Body of pancreas (tissue), 4 donors: ENCODE results near the gene SHISA5. TPM values are rescaled to one million over a fixed set of nuclear protein-coding genes. Genes with fewer than 3 reads are reported as not detected.

Source experiments
- ATAC-seq: fragments of 150-250 bp; one replicate; pipeline ENCODE4 v1.9.1; 2016
- DNase-seq, 4 donors: peaks; one replicate each; pipeline ENCODE4 v3.0.0-alpha.2; 2019
- H3K27ac ChIP-seq, 4 donors: fragments of 200-600 bp; sonication (generic); 1 replicate in 3 of 4; 2 replicates in 1 of 4; pipeline versions ENCODE4 v1.5.1 to v1.6.1; 2016 to 2019; ENCODE audit warnings: mild to moderate bottlenecking in 1 of 4, mixed read lengths in 1 of 4, moderate library complexity in 1 of 4
- H3K27me3 ChIP-seq, 2 donors: fragments of 200-600 bp; sonication (generic); one replicate each; pipeline ENCODE4 v1.6.0; 2016; ENCODE audit warnings: mild to moderate bottlenecking in 1 of 2
- H3K36me3 ChIP-seq, 2 donors: fragments of 200-600 bp; sonication (generic); replicated peaks in 1 of 2; 2 replicates each; pipeline ENCODE4 v1.5.1; 2016; ENCODE audit warnings: low read depth in 2 of 2; ENCODE audit not compliant: insufficient read depth in 1 of 2
- H3K4me1 ChIP-seq: fragments of 200-600 bp; sonication (generic); one replicate; pipeline ENCODE4 v1.6.0; 2016
- H3K4me3 ChIP-seq, 2 donors: fragments of 200-600 bp; sonication (generic); 1 replicate in 1 of 2; 2 replicates in 1 of 2; pipeline ENCODE4 v1.5.1; 2016 to 2019
- H3K9me3 ChIP-seq, 3 donors: fragments of 200-600 bp; sonication (generic); 1 replicate in 2 of 3; 2 replicates in 1 of 3; pipeline ENCODE4 v1.5.1; 2016
- CTCF ChIP-seq, 7 experiments: fragments of 450-650 bp in 4 of 7; fragments of 200-600 bp in 3 of 7; sonication (generic) in 3 of 7; IDR thresholded peaks; one replicate each; pipeline ENCODE4 v1.5.1; 2016 to 2019; ENCODE audit warnings: antibody characterized with exemption in 7 of 7
- POLR2A ChIP-seq, 3 donors: fragments of 450-650 bp; IDR thresholded peaks; one replicate each; pipeline ENCODE4 v1.6.1; 2016; ENCODE audit warnings: antibody characterized with exemption in 3 of 3, mild to moderate bottlenecking in 2 of 3
- WGBS, 2 donors: methylation state at CpG; one replicate each; pipeline ENCODE4 v1.1.5; 2017; 5-methylcytosine and 5-hydroxymethylcytosine counted together
- intact Hi-C: fragments of 100-400 bp; cut with DNase I; formaldehyde crosslinking; loops from one replicate; pipeline ENCODE4 v1.15.1; 2023
- total RNA-seq, 2 donors: library from RNA; depleted of rRNA; stranded (reverse); fragments of >200 nt; gene quantifications; one replicate each; pipeline ENCODE4 v1.1.0, GENCODE V29; 2016

Gene SHISA5
- total RNA-seq, 2 donors from 2014 or later = 46.5 to 48.5 TPM

- Histone ChIP-seq H3K27me3 (no peaks in the 10 kb centered on the region), H3K27ac (peak overlapping the region; percentile 71 to 93 (median 85)), H3K9me3 (no peaks in the 10 kb centered on the region), H3K36me3 (peaks cover 0 to 4% of the 10 kb centered on the region in 2 donors), H3K4me3 (peak overlapping the region; percentile 61 to 78), H3K4me1 (peaks cover 31% of the 10 kb centered on the region)
- TF ChIP-seq POLR2A (IDR thresholded peaks at IDR 0.05) (no peak), CTCF (IDR thresholded peaks at IDR 0.05) (no peak)
- DNase-seq = no peak
- ATAC-seq = peak; percentile 1
- WGBS, 2 donors = 1 to 2% methylated on average over 21 of the region's 21 CpGs
- intact Hi-C loops = no loop called here
Measured at GRCh38 chr3:48440590-48440958, 63.4 kb downstream of the SHISA5 start.

- H3K9me3 ChIP-seq = no peaks in the 10 kb centered on the region
- ATAC-seq (peak; percentile 98), DNase-seq (peak; percentile 99)
- whole genome bisulfite sequencing, 2 donors = 0 to 2% methylated on average over 29 to 53 of the region's 54 CpGs
- peak within 1 kb of the TSS; percentile 71 to 93 (median 85) for H3K27ac ChIP-seq
- intact Hi-C loops = loop anchor here (5.0 kb wide), 1 partner anchor 38 kb away; no protein-coding TSS in a partner anchor
- H3K4me1 ChIP-seq = peaks cover 31% of the 10 kb centered on the region
- H3K4me3 ChIP-seq = peak within 1 kb of the TSS; percentile 61 to 78
- no peak for TF ChIP-seq CTCF (IDR thresholded peaks at IDR 0.05)
- TF ChIP-seq POLR2A (IDR thresholded peaks at IDR 0.05) = peak; percentile 81 to 94 (median 90)
- peaks cover 0 to 4% of the 10 kb centered on the region in 2 donors for H3K36me3 ChIP-seq
- H3K27me3 ChIP-seq = no peaks in the 10 kb centered on the region
Measured at GRCh38 chr3:48439820-48440589, 64.0 kb downstream of the SHISA5 start, which contains the start of the genes CCDC51 and TMA7. CCDC51 (minus strand) TSS chr3:48440119; CDS start chr3:48435128, 4,991 bp downstream. TMA7 (plus strand) TSS chr3:48440257; CDS start chr3:48440297, 40 bp downstream.

- 75 to 79% methylated on average over 4 of the region's 4 CpGs for WGBS, 2 donors
- no peak for ATAC-seq
- H3K36me3 ChIP-seq = peaks cover 0 to 3% of the 10 kb centered on the region in 2 donors
- H3K9me3 ChIP-seq = no peaks in the 10 kb centered on the region
- H3K4me3 ChIP-seq = no peak overlapping the region
- TF ChIP-seq POLR2A (IDR thresholded peaks at IDR 0.05) = no peak
- TF ChIP-seq CTCF (IDR thresholded peaks at IDR 0.05) = no peak
- intact Hi-C loops = loop anchor here (2.0 to 5.0 kb wide), 2 partner anchors 36 to 163 kb away; no protein-coding TSS in a partner anchor
- H3K27ac ChIP-seq = no peak overlapping the region
- H3K27me3 ChIP-seq = no peaks in the 10 kb centered on the region
- peaks cover 31% of the 10 kb centered on the region for H3K4me1 ChIP-seq
- DNase-seq = no peak
Measured at GRCh38 chr3:48437812-48438211, 66.2 kb downstream of the SHISA5 start.

- no peak overlapping the region for H3K27ac ChIP-seq
- ATAC-seq (no peak), DNase-seq (no peak)
- H3K4me1 ChIP-seq = peaks cover 29% of the 10 kb centered on the region
- no peaks in the 10 kb centered on the region for H3K36me3 ChIP-seq
- TF ChIP-seq POLR2A (IDR thresholded peaks at IDR 0.05) (no peak), CTCF (IDR thresholded peaks at IDR 0.05) (no peak)
- H3K4me3 ChIP-seq = no peak overlapping the region
- intact Hi-C loops = loop anchor here (2.0 to 5.0 kb wide), 2 partner anchors 35 to 162 kb away; no protein-coding TSS in a partner anchor
- WGBS, 2 donors = 70% methylated on average over 7 of the region's 7 CpGs
- H3K9me3 ChIP-seq = no peaks in the 10 kb centered on the region
- H3K27me3 ChIP-seq = no peaks in the 10 kb centered on the region
Measured at GRCh38 chr3:48436855-48437254, 67.1 kb downstream of the SHISA5 start.
